HG02610 (cell line): ENCODE results near the gene NBEA.
"Not testable (repeated sequence)": the region's sequence is repeated elsewhere in the genome, so short reads cannot be mapped to it uniquely, and the experiment has no call there.

Source experiments
- ATAC-seq: cut with Tn5 transposase; IDR thresholded peaks from one replicate; pipeline ENCODE4 v1.9.1; 2021; ENCODE audit warnings: mild to moderate bottlenecking, moderate library complexity; ENCODE audit not compliant: unreplicated experiment

NBEA gene

DNA sequence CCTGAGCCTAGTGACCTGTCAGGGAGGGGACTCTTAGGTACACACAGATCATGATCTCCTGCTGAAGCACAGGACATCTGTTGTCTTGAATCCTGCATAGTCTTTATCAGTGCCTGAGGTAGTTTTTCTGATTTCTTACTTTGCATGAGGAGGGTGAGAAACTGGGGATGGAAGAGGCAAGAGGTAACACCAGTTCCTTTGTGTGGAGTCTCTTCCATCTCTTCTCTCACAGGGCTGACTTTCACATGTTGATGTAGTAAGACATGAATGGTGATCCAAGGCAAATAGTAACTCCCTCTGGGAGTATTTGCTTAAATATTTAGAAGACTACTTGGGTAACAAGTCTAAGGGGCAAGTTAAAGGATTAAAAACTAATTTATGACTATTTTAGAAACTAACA is 9.5 kb downstream of the NBEA start:
- ATAC-seq: no peak

GRCh38 chr13:34959489-34959888 is 17.4 kb downstream of the NBEA start:
- no peak for ATAC-seq

DNA sequence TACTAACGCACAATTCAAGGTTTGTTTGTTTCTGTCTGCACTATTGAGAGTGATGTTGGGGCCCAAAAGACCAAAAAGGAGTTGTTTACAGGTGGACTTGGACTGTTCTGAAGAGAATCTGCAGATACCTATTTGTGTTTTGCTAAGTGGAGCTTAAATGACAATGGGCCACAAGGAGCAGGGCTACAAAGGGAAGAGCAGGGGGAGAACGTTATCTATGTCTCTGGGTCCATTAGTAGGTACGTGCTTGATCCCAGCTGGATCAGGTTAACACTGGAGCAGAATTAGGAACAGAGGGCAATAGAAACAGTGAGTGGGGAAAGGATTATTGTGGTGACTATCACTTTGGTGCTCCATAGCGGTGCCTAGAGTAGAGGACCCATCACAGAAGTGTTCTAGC is 22.5 kb downstream of the NBEA start:
- ATAC-seq: no peak

GRCh38 chr13:34967851-34968562 is 25.9 kb downstream of the NBEA start:
- ATAC-seq: no peak

- ATAC-seq: not testable (repeated sequence)
These were observed 27.5 kb downstream of the NBEA start for GRCh38 chr13:34969539-34969938.

- no peak for ATAC-seq
These were observed 28.9 kb downstream of the NBEA start for GRCh38 chr13:34970961-34971360.

GRCh38 chr13:34971473-34971872 is 29.4 kb downstream of the NBEA start:
- ATAC-seq: no peak

DNA sequence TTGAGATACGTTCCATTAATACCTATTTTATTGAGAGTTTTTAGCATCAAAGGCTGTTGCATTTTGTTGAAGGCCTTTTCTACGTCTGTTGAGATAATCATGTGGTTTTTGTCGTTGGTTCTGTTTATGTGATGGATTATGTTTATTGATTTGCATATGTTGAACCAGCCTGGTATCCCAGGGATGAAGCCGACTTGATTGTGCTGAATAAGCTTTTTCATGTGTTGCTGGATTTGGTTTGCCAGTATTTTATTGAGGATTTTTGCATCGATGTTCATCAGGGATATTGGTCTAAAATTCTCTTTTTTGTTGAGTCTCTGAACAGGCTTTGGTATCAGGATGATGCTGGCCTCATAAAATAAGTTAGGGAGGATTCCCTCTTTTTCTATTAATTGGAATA is 43.1 kb downstream of the NBEA start:
- ATAC-seq: not testable (repeated sequence)

DNA sequence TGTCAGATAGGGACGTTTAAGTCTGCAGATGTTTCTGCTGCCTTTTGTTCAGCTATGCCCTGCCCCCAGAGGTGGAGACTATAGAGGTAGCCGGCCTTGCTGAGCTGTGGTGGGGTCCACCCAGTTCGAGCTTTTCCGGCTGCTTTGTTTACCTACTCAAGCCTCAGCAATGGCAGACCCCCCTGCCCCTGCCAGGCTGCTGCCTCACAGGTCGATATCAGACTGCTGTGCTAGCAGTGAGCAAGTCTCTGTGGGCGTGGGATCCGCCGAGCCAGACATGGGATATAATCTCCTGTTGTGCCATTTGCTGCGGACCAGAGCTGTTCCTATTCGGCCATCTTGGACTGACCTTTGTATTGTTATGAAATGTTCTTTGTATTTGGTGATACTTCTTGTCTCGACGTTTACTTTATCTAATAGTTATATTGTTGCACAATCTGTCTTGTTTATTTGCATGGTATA is 46.3 kb downstream of the NBEA start:
- no peak for ATAC-seq

DNA sequence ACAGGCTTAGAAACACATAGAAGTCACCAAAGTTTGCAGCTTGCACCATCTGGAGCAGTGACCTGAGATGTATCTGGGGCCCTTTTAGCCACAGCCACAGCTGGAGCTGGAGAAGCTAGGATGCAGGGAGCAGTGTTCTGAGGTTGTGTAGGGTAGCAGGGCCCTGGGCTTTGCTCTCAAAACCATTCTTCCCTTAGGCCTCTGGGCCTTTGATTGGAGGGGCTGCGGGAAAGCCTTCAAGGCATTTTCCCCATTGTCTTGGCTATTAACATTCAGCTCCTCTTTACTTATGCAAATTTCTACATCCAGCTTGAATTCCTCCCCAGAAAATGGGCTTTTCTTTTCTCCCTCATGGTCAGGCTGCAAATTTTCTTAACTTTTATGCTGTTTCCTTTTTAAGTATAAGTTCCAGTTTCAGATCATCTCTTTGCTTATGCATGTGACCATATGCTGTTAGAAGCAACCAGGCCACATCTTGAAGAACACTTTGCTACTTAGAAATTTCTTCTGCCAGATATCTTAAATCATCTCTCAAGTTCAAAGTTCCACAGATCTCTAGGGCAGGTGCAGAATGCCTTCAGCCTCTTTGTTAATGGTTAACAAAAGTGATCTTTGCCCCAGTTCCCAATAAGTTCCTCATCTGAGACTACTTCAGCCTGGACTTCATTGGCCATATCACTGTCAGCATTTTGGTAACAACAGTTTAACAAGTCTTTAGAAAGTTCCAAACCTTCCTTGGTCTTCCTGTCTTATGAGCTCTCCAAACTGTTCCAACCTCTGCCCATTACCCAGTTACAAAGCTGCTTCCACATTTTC is 48.5 kb downstream of the NBEA start:
- no peak for ATAC-seq

DNA sequence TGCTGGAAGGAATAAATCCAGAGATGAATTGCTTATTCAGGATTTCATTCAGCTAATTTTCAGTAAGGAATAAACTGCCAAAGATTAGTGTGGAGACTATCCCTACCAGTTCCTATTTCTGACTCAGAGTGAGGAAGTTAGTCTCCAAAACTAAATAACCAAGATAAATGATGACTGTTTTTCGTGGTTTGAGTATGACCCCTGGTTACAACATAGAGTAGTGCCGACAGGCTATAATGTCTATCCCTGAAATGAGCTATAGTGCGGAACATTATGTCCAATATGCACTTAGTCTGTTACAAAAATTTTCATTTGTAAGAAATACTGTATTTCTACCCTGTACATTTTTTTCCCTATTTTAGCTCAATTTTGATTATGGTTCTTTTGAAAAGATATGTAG is 51.4 kb downstream of the NBEA start:
- ATAC-seq: no peak

GRCh38 chr13:35003734-35004133 is 61.7 kb downstream of the NBEA start:
- not testable (repeated sequence) for ATAC-seq

DNA sequence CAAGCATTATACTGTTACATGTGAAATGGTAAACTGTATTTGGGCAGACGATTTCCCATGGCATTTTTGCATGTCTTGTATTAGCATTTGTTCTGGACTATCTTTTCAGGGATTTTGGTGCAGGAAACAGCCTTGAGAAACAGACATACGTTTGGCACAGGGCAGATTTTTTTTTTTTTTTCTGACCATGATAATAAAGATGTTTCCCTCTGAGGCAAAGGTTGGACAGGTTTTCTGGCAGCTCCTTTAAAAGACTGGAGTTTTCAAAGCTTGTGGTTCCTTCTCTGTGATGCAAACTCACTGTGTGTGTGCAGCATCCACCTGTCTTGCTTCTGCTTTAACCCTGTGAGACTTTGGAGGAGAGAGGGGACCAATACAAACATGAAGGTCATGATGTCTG is 63.0 kb downstream of the NBEA start:
- ATAC-seq: no peak

DNA sequence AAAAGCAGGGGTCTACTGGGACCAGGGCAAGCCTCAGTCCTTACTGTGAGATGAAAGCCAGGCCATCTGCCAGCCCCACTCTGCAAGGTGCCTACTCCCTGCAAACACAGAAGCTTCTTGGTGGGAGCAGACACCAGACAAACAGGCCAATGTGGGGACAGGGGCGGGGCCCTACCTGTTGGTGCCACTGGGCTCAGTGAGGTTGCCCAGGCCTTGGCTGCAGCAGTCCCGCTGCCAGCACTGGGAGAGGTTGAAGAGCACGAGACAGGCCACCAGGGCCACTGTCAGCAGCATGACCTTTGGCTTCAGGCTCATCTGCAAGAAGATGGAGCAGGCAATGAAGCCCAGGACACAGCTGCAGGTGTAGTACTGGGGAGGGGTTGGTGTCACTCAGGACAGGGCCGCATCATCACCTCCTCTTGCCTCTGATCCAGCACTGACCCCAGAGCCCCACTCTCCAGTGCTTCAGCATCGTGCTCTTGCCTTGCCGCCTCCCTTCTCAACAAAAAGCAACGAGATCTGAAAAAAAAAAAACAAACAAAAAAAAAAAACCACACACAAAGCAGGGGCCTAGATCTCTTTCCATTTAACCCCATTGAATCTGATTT is 72.6 kb downstream of the NBEA start:
- ATAC-seq: no peak

- ATAC-seq: no peak
These were observed 74.5 kb downstream of the NBEA start for GRCh38 chr13:35016362-35017112.

DNA sequence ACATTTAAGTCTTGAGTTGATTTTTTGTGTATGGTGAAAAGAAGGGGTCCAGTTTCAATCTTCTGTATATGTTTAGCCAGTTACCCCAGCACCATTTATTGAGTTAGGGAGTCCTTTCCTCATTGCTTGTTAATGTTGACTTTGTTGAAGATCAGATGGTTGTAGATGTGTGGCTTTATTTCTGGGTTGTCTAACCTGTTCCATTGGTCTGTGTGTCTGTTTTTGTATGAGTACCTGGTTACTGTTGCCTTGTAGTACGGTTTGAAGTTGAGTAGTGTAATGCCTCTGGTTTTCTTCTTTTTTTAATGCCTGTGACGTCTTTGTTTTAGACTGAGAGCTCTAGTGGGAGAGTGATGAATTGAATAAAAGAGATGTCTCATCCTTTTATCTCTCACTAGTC is 83.2 kb downstream of the NBEA start:
- ATAC-seq: no peak

DNA sequence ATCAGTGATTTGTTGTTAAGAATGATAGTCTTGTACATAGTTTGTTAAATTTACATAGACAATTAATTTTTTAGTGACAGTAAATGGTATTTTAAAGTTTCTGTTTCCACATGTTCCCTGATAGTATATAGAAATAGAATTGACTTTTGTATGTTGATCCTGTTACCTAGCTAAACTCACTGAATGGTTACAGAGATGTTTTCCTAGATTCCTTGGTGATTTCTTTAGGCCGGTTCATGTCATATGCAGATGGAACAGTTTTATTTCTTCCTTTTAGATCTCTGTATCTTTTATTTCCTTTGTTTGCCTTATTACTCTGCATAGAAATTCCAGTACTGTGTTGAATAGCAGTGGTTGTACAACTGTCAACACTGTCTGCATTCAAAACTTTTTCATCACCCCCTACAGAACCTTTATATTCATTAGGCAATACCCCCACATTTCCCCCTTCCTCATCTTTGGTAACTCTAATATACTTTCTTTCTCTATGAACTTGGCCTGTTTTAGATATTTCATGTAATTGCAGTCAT is 86.3 kb downstream of the NBEA start:
- no peak for ATAC-seq

DNA sequence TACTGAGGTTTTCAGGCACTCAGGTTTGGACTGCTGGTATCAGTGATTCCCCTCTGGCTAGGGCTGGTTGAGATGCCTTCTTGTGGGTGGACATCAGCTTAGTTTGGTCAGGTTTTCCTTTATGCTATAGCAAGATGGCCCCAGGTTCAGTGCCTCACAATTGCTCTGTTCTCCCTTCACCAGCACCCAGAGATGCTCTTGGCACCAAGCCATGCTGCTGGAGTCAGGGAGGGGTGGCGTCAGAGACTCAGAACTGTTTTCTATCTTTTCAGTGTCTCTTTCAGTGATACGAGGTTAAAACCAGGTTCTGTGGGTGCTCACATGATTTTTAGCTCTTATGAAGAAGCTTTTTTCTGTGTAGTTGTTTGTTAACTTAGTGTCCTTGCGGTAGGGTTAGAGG is 96.9 kb downstream of the NBEA start:
- no peak for ATAC-seq

DNA sequence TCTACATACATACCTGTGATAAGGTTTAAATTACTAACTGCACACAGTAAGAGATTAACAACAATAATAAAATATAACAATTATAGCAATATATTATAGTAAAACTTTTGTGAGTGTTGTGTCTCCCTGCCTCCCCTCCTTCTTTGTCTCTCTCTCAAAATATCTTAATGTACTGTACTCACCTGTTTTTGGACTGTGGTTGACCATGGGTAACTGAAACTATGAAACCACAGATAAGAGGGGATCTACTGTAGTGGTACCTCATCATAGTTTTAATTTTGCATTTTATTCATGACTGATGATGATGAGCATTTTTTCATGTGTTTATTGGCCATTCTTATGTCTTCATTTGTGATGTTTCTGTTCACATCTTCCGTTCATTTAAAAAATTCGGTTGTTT is 104.5 kb downstream of the NBEA start:
- no peak for ATAC-seq

DNA sequence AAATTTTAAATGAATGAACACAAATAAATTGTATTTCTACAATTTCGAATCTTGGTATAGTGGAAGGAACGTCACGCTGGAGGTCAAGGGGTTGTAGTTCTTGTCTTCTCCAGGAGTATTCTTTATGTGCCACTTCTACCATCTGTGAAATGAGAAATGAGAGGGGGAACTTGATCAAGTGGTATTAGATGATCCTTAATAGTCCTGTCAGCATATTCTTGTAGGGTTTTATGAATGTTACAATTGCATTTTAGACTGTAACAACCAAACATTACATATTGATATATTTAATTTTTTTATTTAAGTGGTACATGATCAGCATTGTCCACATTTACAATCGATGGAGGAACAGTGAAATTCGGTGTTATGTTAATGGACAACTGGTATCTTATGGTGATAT is 113.6 kb downstream of the NBEA start:
- ATAC-seq: no peak

DNA sequence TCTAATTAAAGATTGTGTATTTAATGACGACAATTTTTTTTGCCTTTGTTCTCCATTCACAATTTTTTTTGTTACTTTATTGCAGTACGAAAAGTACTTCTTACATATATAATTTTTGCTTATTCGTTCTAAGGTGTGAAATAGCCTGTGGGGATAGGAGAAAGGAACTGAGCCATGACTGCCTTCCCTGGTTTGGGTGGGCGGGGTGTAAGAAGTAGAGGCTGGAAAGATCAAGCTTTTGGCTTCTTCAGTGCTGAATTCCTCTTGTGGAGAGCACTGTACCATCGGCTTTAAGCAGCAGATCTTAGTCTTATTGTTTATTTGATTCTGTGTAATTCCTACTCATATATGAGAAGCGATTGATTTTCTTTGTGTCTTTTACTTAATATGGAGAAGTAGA is 115.8 kb downstream of the NBEA start:
- no peak for ATAC-seq
